ENCODE results near the gene FAM120AOS.

FAM120AOS gene

GRCh38 chr9:93461414-93461743, 8.0 kb upstream of the FAM120AOS start:
- Mint-ChIP-seq H3K4me3 (no peak overlapping the region), H3K27me3 (ENCODE audit: low read depth) (no peaks in the 10 kb centered on the region), H3K4me1 (peaks cover 60% of the 10 kb centered on the region), H3K36me3 (ENCODE audit: low read depth) (peaks cover 5% of the 10 kb centered on the region), H3K27ac (no peak overlapping the region), H3K9me3 (no peaks in the 10 kb centered on the region)
- TF ChIP-seq CTCF (IDR thresholded peaks at IDR 0.05; ENCODE audit: unreplicated experiment in 3 of 3), result no peak

- peaks cover 5% of the 10 kb centered on the region for H3K36me3 Mint-ChIP-seq (ENCODE audit: low read depth)
- TF ChIP-seq CTCF (IDR thresholded peaks at IDR 0.05; ENCODE audit: unreplicated experiment in 3 of 3), result no peak
- H3K27me3 Mint-ChIP-seq (ENCODE audit: low read depth), result no peaks in the 10 kb centered on the region
- no peak overlapping the region for H3K27ac Mint-ChIP-seq
- H3K9me3 Mint-ChIP-seq, result no peaks in the 10 kb centered on the region
- H3K4me3 Mint-ChIP-seq, result no peak overlapping the region
- peaks cover 59% of the 10 kb centered on the region for H3K4me1 Mint-ChIP-seq
Measured at GRCh38 chr9:93460689-93461413, 7.5 kb upstream of the FAM120AOS start.

GRCh38 chr9:93459432-93459847, 6.1 kb upstream of the FAM120AOS start:
- Mint-ChIP-seq H3K27ac (no peak overlapping the region), H3K4me1 (peaks cover 55% of the 10 kb centered on the region), H3K27me3 (ENCODE audit: low read depth) (no peaks in the 10 kb centered on the region), H3K9me3 (no peaks in the 10 kb centered on the region), H3K4me3 (no peak overlapping the region), H3K36me3 (ENCODE audit: low read depth) (peaks cover 5% of the 10 kb centered on the region)
- TF ChIP-seq CTCF (IDR thresholded peaks at IDR 0.05; ENCODE audit: unreplicated experiment in 3 of 3), result no peak

GRCh38 chr9:93458712-93459111, 5.3 kb upstream of the FAM120AOS start:
- Mint-ChIP-seq H3K27me3 (ENCODE audit: low read depth) (no peaks in the 10 kb centered on the region), H3K36me3 (ENCODE audit: low read depth) (peaks cover 5% of the 10 kb centered on the region), H3K27ac (peak overlapping the region in 1 of 3 experiments; percentile 20), H3K9me3 (no peaks in the 10 kb centered on the region), H3K4me3 (no peak overlapping the region), H3K4me1 (peaks cover 58% of the 10 kb centered on the region)
- no peak for TF ChIP-seq CTCF (IDR thresholded peaks at IDR 0.05; ENCODE audit: unreplicated experiment in 3 of 3)

- TF ChIP-seq CTCF (IDR thresholded peaks at IDR 0.05; ENCODE audit: unreplicated experiment in 3 of 3), result no peak
- Mint-ChIP-seq H3K27ac (no peak overlapping the region), H3K4me3 (peak overlapping the region in 1 of 3 experiments; percentile 37), H3K36me3 (ENCODE audit: low read depth) (peaks cover 5% of the 10 kb centered on the region), H3K9me3 (no peaks in the 10 kb centered on the region), H3K4me1 (peaks cover 56% of the 10 kb centered on the region), H3K27me3 (ENCODE audit: low read depth) (no peaks in the 10 kb centered on the region)
Measured at GRCh38 chr9:93457006-93457405, 3.6 kb upstream of the FAM120AOS start.

GRCh38 chr9:93456504-93456903, 3.1 kb upstream of the FAM120AOS start:
- Mint-ChIP-seq H3K36me3 (ENCODE audit: low read depth) (peaks cover 5% of the 10 kb centered on the region), H3K27ac (peak overlapping the region in 1 of 3 experiments; percentile 19), H3K27me3 (ENCODE audit: low read depth) (no peaks in the 10 kb centered on the region), H3K4me1 (peaks cover 56% of the 10 kb centered on the region), H3K9me3 (no peaks in the 10 kb centered on the region), H3K4me3 (no peak overlapping the region)
- TF ChIP-seq CTCF (IDR thresholded peaks at IDR 0.05; ENCODE audit: unreplicated experiment in 3 of 3), result no peak
